HG02798 (cell line): Measurements from ENCODE around the gene CNGA4.
"Not testable (repeated sequence)": the region's sequence is repeated elsewhere in the genome, so short reads cannot be mapped to it uniquely, and the experiment has no call there.

ENCODE experiments used
- ATAC-seq: cut with Tn5 transposase; IDR thresholded peaks from one replicate; pipeline ENCODE4 v1.9.1; 2021; ENCODE audit warnings: mild to moderate bottlenecking; ENCODE audit not compliant: unreplicated experiment, poor library complexity

Gene CNGA4

DNA sequence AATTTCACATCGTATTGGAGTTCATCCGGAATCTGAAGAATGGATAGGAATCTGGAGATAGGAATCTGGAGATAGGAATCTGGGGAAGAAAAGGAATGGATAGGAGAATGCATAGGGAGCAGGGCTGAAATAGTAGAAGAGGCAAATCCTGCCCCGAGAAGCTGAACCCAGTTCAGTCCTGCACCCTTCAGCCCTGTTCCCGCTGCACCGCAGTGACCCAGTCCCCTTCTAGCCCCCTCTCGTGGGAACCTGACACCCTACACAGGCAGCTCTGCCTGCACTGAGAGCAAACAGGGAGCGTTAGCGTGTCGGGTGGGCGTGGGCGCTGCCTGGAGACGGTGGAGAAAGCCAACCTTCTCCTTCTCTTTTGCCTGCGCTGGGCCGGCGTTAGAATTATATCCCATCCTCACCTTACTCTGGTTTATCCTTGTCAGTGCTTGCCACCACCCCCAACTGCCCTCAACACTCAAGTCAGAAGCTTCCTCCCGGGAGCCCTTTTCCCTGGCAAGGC lies 19.7 kb downstream of the CNGA4 start:
- ATAC-seq: no peak

GRCh38 chr11:6260207-6260726 lies 21.4 kb downstream of the CNGA4 start:
- no peak for ATAC-seq

DNA sequence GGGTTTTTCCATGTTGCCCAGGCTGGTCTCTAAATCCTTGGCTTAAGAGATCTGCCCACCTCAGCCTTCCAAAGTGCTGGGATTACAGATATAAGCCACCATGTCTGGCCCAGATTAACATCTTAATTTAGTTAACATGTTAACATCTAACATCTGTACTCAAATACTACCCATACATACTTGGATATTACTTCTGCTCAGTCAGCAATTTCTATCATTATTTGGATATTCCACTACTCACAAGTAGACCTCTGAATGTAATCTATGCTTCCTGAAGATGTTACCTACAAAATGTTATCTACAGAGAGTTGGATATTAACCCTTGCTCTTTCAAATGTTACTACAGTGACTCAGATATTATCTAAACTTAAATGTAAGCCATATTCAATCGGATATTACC lies 24.8 kb downstream of the CNGA4 start:
- no peak for ATAC-seq

GRCh38 chr11:6268820-6269219 lies 29.9 kb downstream of the CNGA4 start:
- ATAC-seq: no peak

DNA sequence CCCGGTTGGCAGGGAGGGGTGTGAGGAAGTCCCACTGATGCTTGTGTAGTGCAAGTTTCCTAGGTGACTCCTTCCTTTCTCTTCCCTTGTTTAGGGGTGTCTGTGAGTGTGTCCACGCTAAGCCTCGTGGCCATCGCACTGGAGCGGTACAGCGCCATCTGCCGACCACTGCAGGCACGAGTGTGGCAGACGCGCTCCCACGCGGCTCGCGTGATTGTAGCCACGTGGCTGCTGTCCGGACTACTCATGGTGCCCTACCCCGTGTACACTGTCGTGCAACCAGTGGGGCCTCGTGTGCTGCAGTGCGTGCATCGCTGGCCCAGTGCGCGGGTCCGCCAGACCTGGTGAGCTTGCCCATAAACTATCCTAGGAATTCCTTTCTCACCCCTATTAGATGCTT lies 31.1 kb downstream of the CNGA4 start:
- no peak for ATAC-seq

DNA sequence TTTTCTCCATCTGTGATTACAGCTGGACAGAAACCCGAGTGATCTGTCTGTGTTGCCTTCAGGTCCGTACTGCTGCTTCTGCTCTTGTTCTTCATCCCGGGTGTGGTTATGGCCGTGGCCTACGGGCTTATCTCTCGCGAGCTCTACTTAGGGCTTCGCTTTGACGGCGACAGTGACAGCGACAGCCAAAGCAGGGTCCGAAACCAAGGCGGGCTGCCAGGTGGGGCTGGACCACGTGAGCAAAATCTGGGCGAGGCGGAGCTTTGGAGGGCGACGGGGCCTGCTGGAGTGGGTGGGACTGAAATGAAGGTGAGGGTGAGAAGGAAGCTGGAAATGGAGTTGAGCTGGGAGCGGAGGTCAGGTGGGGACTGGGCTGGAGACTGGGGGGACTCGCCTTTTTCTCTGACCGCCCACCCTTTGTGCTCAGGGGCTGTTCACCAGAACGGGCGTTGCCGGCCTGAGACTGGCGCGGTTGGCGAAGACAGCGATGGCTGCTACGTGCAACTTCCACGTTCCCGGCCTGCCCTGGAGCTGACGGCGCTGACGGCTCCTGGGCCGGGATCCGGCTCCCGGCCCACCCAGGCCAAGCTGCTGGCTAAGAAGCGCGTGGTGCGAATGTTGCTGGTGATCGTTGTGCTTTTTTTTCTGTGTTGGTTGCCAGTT lies 31.8 kb downstream of the CNGA4 start:
- no peak for ATAC-seq

- ATAC-seq: no peak
Observed at GRCh38 chr11:6271598-6271997, 32.7 kb downstream of the CNGA4 start.

GRCh38 chr11:6273188-6273587 lies 34.3 kb downstream of the CNGA4 start:
- no peak for ATAC-seq

DNA sequence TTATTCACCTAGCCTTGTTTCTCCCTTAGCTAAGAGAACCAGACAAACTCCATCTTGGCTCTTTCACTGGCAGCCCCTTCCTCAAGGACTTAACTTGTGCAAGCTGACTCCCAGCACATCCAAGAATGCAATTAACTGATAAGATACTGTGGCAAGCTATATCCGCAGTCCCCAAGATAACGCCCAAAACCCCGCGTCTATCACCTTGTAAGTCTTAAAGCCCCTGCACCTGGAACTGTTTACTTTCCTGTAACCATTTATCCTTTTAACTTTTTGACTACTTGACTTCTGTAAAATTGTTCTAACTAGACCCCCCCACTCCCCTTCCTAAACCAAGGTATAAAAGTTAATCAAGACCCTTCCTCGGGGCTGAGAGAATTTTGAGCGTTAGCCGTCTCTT lies 41.9 kb downstream of the CNGA4 start:
- not testable (repeated sequence) for ATAC-seq

DNA sequence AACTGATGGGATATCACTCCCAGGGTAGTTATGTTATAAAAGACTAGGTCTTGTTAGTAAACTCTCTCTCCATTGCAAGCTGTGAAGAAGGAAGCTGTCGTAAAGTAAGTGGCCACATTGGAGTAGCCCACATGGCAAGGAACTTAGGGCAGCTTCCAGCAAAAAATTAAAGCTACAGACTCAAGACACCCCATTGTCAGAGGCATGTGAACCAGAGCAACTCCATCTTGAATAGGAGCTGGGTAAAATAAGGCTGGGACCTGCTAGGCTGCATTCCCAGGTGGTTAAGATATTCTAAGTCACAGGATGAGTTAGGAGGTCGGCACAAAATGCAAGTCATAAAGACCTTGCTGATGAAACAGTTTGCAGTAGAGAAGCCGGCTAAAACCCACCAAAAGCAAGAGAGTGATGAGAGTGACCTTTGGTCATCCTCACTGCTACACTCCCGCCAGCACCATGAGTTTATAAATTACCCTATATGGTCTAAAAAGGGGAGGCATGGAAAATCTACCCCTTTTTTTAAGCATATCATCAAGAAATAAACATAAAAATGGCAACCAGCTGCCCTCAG lies 44.6 kb downstream of the CNGA4 start:
- no peak for ATAC-seq

GRCh38 chr11:6284250-6284649 lies 45.4 kb downstream of the CNGA4 start:
- no peak for ATAC-seq

- ATAC-seq: no peak
Observed at GRCh38 chr11:6285019-6285418, 46.1 kb downstream of the CNGA4 start.
